IPS-15b (cell line): ENCODE data around the gene ZFYVE28.

Experiments
- H3K27me3 ChIP-seq: one replicate; pipeline ENCODE4 v1.6.1; 2013; ENCODE audit warnings: low read length; ENCODE audit not compliant: control insufficient read depth, insufficient read depth
- H3K36me3 ChIP-seq: one replicate; pipeline ENCODE4 v1.6.1; 2013; ENCODE audit warnings: low read length; ENCODE audit not compliant: control insufficient read depth, insufficient read depth
- H3K4me1 ChIP-seq: one replicate; pipeline ENCODE4 v1.6.1; 2013; ENCODE audit warnings: mild to moderate bottlenecking, low read length; ENCODE audit not compliant: control insufficient read depth, insufficient read depth
- H3K4me3 ChIP-seq: one replicate; pipeline ENCODE4 v1.5.1; 2013; ENCODE audit warnings: low read depth, low read length
- H3K9ac ChIP-seq: one replicate; pipeline ENCODE4 v1.6.1; 2013; ENCODE audit warnings: low read depth, mild to moderate bottlenecking, low read length
- H3K9me3 ChIP-seq: one replicate; pipeline ENCODE4 v1.6.1; 2013; ENCODE audit warnings: mild to moderate bottlenecking, low read length; ENCODE audit not compliant: control insufficient read depth, insufficient read depth

ZFYVE28 gene

GRCh38 chr4:2251073-2251794 is 167.2 kb downstream of the ZFYVE28 start:
- H3K4me3 ChIP-seq: no peak overlapping the region
- H3K4me1 ChIP-seq: no peaks in the 10 kb centered on the region
- no peak overlapping the region for H3K9ac ChIP-seq
- H3K9me3 ChIP-seq: no peaks in the 10 kb centered on the region
- no peaks in the 10 kb centered on the region for H3K27me3 ChIP-seq
- peaks cover 6% of the 10 kb centered on the region for H3K36me3 ChIP-seq

GRCh38 chr4:2250357-2251072 is 167.9 kb downstream of the ZFYVE28 start:
- Histone ChIP-seq H3K9me3 (no peaks in the 10 kb centered on the region), H3K36me3 (peaks cover 6% of the 10 kb centered on the region)

GRCh38 chr4:2249526-2250356 is 168.7 kb downstream of the ZFYVE28 start:
- no peak overlapping the region for H3K9ac ChIP-seq
- H3K9me3 ChIP-seq: no peaks in the 10 kb centered on the region
- peaks cover 6% of the 10 kb centered on the region for H3K36me3 ChIP-seq
- H3K27me3 ChIP-seq: no peaks in the 10 kb centered on the region
- no peak overlapping the region for H3K4me3 ChIP-seq
- no peaks in the 10 kb centered on the region for H3K4me1 ChIP-seq

More at GRCh38 chr4:2250357-2251072, 167.9 kb downstream of the ZFYVE28 start:
- Histone ChIP-seq H3K4me1 (no peaks in the 10 kb centered on the region), H3K9ac (no peak overlapping the region), H3K27me3 (no peaks in the 10 kb centered on the region), H3K4me3 (no peak overlapping the region)

- Histone ChIP-seq H3K36me3 (peaks cover 6% of the 10 kb centered on the region), H3K4me3 (no peak overlapping the region), H3K9me3 (no peaks in the 10 kb centered on the region), H3K27me3 (no peaks in the 10 kb centered on the region), H3K9ac (no peak overlapping the region), H3K4me1 (no peaks in the 10 kb centered on the region)
Observed at GRCh38 chr4:2248821-2249261, 169.6 kb downstream of the ZFYVE28 start.

GRCh38 chr4:2248044-2248780 is 170.2 kb downstream of the ZFYVE28 start:
- H3K27me3 ChIP-seq: no peaks in the 10 kb centered on the region
- H3K9me3 ChIP-seq: no peaks in the 10 kb centered on the region
- no peaks in the 10 kb centered on the region for H3K4me1 ChIP-seq
- peaks cover 6% of the 10 kb centered on the region for H3K36me3 ChIP-seq
- no peak overlapping the region for H3K4me3 ChIP-seq
- no peak overlapping the region for H3K9ac ChIP-seq

- Histone ChIP-seq H3K9me3 (no peaks in the 10 kb centered on the region), H3K9ac (no peak overlapping the region), H3K4me3 (no peak overlapping the region), H3K36me3 (peaks cover 6% of the 10 kb centered on the region), H3K27me3 (no peaks in the 10 kb centered on the region), H3K4me1 (no peaks in the 10 kb centered on the region)
Observed at GRCh38 chr4:2247128-2248043, 171.1 kb downstream of the ZFYVE28 start.

- Histone ChIP-seq H3K4me1 (no peaks in the 10 kb centered on the region), H3K9me3 (no peaks in the 10 kb centered on the region), H3K4me3 (no peak overlapping the region), H3K9ac (no peak overlapping the region), H3K36me3 (peaks cover 6% of the 10 kb centered on the region), H3K27me3 (no peaks in the 10 kb centered on the region)
Observed at GRCh38 chr4:2246384-2247127, 171.9 kb downstream of the ZFYVE28 start.

- H3K36me3 ChIP-seq: peaks cover 6% of the 10 kb centered on the region
- peaks cover under 1% of the 10 kb centered on the region for H3K4me1 ChIP-seq
- no peaks in the 10 kb centered on the region for H3K9me3 ChIP-seq
- no peak overlapping the region for H3K4me3 ChIP-seq
- no peaks in the 10 kb centered on the region for H3K27me3 ChIP-seq
- no peak overlapping the region for H3K9ac ChIP-seq
Observed at GRCh38 chr4:2245787-2246275, 172.6 kb downstream of the ZFYVE28 start.

GRCh38 chr4:2245057-2245786 is 173.2 kb downstream of the ZFYVE28 start:
- no peaks in the 10 kb centered on the region for H3K9me3 ChIP-seq
- H3K4me3 ChIP-seq: no peak overlapping the region
- H3K4me1 ChIP-seq: peaks cover 6% of the 10 kb centered on the region
- peaks cover 1% of the 10 kb centered on the region for H3K36me3 ChIP-seq
- no peaks in the 10 kb centered on the region for H3K27me3 ChIP-seq
- no peak overlapping the region for H3K9ac ChIP-seq
